Measurements from ENCODE around the gene CST4.

The CST4 gene

DNA sequence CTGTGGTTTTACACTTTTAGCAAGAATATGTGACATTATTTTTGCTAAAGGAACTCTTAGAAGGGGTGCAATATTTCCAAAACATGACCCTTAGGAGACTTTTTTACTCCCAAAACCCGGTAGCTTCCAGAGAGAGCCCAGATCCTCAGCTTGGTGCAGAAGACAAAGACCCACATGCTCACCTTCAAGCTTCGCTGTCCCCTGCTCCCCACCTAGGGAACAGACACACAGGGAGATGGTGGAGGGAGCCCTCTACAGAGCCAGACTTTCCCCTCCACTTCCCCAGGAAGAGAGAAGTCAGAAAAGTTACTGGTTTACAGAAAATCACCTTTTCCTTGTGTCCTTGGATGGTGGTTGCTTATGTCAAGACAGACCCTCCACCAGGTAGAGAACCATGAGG, 5.0 kb downstream of the CST4 start:
- H3K4me3 ChIP-seq (ENCODE audit: low read length) = no peak overlapping the region
- TF ChIP-seq, protein P1, sequence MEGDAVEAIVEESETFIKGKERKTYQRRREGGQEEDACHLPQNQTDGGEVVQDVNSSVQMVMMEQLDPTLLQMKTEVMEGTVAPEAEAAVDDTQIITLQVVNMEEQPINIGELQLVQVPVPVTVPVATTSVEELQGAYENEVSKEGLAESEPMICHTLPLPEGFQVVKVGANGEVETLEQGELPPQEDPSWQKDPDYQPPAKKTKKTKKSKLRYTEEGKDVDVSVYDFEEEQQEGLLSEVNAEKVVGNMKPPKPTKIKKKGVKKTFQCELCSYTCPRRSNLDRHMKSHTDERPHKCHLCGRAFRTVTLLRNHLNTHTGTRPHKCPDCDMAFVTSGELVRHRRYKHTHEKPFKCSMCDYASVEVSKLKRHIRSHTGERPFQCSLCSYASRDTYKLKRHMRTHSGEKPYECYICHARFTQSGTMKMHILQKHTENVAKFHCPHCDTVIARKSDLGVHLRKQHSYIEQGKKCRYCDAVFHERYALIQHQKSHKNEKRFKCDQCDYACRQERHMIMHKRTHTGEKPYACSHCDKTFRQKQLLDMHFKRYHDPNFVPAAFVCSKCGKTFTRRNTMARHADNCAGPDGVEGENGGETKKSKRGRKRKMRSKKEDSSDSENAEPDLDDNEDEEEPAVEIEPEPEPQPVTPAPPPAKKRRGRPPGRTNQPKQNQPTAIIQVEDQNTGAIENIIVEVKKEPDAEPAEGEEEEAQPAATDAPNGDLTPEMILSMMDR (IDR thresholded peaks at IDR 0.05; ENCODE audit: insufficient read depth, low read depth, low read length, missing control alignments) = no peak
- DNase-seq (ENCODE audit: low read depth) = no peak

DNA sequence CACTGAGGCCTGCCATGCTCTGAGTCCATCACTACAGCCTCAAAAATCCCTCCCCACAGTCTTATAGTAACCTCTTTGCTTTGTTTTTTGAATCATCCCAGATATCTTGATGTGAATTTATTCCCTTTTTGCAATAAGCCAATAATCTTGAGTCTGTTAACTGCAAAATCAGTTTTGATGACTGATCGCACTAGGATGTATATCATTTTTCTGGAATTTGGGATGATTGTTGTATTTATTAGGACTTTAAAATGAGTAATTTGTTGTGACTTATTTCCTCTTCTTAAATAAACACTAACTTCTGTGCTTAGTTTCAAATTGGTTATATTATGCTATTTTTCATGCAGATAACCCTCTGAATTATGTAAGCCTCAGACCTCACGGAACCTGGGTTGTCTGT, 5.6 kb downstream of the CST4 start:
- TF ChIP-seq, protein P1 (IDR thresholded peaks at IDR 0.05; ENCODE audit: insufficient read depth, low read depth, low read length, missing control alignments) = no peak
- H3K4me3 ChIP-seq (ENCODE audit: low read length) = no peak overlapping the region
- no peak for DNase-seq (ENCODE audit: low read depth)

DNA sequence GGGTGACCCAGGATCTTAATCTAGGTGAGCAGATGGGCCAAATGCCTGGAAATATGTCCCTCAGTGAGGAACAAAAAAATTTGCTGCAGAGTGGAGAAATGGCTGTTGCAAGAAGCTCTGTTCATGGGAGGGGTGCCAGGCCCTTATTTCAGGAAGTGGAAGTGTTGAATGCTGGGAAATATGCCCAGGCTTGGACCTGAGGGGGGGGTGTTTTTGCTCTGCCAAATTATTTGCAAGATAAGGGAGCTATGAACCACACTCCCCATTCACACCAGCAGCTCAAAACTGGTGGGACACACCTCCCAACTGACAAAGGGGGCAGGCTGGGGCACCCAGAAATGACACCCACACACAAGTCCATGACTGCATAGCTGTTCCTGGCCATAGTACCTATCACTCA, 8.7 kb downstream of the CST4 start:
- H3K4me3 ChIP-seq (ENCODE audit: low read length) = no peak overlapping the region
- TF ChIP-seq, protein P1 (IDR thresholded peaks at IDR 0.05; ENCODE audit: insufficient read depth, low read depth, low read length, missing control alignments) = no peak
- DNase-seq (ENCODE audit: low read depth) = no peak

DNA sequence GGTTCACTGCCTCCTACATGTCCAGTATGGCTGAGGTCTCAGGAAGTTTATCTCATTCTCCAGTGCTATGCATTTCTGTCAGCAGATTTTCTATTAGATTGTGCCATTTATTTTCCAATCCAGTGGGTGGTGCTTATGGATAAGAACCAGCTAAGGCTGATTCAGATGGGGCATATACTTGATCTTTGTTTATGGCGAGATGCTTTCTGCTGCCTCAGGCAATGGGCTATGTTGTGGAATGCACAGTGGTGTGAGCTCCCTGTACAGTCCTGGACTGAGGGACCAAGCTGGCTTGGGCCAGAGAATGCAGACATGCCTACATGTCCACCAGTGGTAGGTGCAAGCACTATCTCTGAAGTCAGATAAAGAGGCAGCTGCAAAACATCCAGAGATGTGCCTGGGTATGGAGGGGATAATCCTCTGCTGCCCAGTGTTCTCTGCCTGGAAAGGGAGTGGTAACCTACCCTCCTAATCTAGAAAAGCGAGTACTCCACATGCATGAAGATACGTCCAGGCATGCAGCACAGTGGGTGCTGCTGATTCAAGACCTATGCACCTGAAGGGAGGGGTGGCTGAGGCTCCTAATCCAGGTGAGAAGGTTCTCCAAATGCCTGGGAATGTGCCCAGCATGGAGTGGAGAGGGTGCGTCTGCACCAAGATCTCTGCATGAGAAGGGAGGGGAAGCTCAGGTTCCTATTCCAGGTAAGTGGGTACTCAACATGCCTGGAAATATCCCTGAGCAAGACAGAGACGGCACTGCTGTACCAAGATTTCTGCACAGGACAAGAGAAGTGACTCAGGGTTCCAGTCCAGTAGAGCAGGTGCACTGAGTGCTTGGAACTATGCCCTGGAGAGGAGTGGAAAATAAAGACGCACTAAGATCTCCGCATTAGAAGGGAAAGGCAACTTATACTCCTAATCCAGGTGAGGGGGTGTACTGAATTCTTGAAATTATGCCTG, 9.4 kb downstream of the CST4 start:
- H3K4me3 ChIP-seq (ENCODE audit: low read length) = no peak overlapping the region
- peak; percentile 61 for DNase-seq (ENCODE audit: low read depth)
- TF ChIP-seq, protein P1 (IDR thresholded peaks at IDR 0.05; ENCODE audit: insufficient read depth, low read depth, low read length, missing control alignments) = no peak

DNA sequence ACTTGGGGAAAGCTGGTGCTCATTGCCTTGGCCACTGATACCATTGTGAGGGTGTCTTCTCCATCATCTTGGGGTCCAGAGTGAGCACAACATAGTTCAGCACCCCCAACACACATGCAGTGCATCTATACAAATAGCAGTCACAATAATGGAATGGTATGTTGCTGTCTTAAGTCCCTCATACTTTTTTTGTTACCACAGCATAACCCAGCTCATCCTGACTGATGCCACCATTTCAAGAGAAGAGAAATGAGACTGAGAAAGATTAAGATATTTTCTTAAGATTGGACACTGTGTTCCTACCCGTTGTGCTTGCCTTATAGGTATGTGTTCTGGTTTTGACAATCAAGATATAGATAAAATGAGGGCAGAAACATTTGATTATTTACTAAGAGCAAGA, 15.6 kb downstream of the CST4 start:
- H3K4me3 ChIP-seq (ENCODE audit: low read length) = no peak overlapping the region
- TF ChIP-seq, protein P1 (IDR thresholded peaks at IDR 0.05; ENCODE audit: insufficient read depth, low read depth, low read length, missing control alignments) = no peak
- no peak for DNase-seq (ENCODE audit: low read depth)

DNA sequence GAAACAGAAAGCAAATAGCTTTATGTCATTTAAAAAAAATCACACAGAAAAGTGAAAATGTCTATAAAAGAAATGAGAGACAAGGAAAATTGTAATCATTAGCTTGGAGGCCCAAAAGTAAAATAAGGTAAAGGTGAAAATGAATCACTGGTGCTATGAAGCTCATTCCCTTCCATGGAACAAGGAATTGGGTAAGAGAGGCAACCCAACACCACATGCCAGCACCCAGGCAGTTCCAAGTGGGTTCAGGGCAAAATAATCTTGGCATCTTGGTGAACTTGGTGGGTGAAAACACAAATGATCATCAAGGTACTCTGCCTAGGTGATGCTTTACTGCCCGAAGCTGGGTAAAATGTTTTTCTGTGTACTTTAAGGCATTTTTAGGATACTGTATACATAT, 16.7 kb downstream of the CST4 start:
- DNase-seq (ENCODE audit: low read depth) = no peak
- TF ChIP-seq, protein P1 (IDR thresholded peaks at IDR 0.05; ENCODE audit: insufficient read depth, low read depth, low read length, missing control alignments) = no peak

DNA sequence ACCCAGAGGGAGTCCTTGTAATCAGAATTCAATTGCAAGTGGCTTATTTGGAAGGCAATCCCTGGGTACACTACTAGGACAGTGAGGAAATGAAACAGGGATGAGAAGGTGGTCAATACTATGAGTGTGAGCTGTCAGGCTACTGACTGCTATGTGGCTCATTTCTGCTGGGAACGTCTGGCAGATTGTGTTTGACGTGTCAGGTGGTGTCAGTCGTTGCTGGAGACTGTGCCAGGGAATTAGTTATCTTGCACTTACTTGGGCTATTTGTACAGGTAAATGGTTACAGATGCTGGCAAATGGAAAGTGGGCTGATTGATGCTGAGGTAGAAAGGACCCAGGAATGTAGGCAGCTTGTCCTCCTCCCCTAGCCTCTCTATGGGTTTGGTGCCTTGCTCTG, 17.4 kb downstream of the CST4 start:
- TF ChIP-seq, protein P1 (IDR thresholded peaks at IDR 0.05; ENCODE audit: insufficient read depth, low read depth, low read length, missing control alignments) = no peak
- no peak overlapping the region for H3K4me3 ChIP-seq (ENCODE audit: low read length)
- DNase-seq (ENCODE audit: low read depth) = no peak

More for the DNA sequence above, 16.7 kb downstream of the CST4 start:
- no peak overlapping the region for H3K4me3 ChIP-seq (ENCODE audit: low read length)

Measured in epithelial cell of esophagus (primary cell).